SK-N-SH treated with all-trans-retinoic acid at 6 μM for 48 hours (cell line): ENCODE results near the gene MUL1.

ENCODE experiments used
- ATAC-seq: fragments of 200-7000 bp; cut with Tn5 transposase; 3 replicates; pipeline ENCODE4 v1.9.1; 2020; ENCODE audit warnings: mild to moderate bottlenecking, moderate library complexity
- ARNTL ChIP-seq: fragments of 450-650 bp; formaldehyde crosslinking; IDR thresholded peaks from 2 replicates; pipeline ENCODE4 v1.5.0; 2020; ENCODE audit warnings: low read depth, mild to moderate bottlenecking, moderate library complexity, borderline replicate concordance
- BACH2 ChIP-seq: fragments of 250-450 bp; sonication (Bioruptor Pico); IDR thresholded peaks from 2 replicates; pipeline ENCODE4 v1.9.0; 2021; ENCODE audit warnings: mild to moderate bottlenecking, borderline replicate concordance
- CSDC2 ChIP-seq: fragments of 250-450 bp; sonication (Bioruptor Pico); IDR thresholded peaks from 2 replicates; pipeline ENCODE4 v1.5.0; 2020; ENCODE audit warnings: mild to moderate bottlenecking, moderate library complexity
- ESRRG ChIP-seq: fragments of 250-450 bp; sonication (Bioruptor Pico); IDR thresholded peaks from 2 replicates; pipeline ENCODE4 v1.6.1; 2021; ENCODE audit warnings: mild to moderate bottlenecking
- GLIS3 ChIP-seq: fragments of 250-450 bp; sonication (Bioruptor Pico); IDR thresholded peaks from 2 replicates; pipeline ENCODE4 v1.5.0; 2020; ENCODE audit warnings: mild to moderate bottlenecking, moderate library complexity
- ISL1 ChIP-seq: fragments of 250-450 bp; sonication (Bioruptor Pico); IDR thresholded peaks from 2 replicates; pipeline ENCODE4 v2.1.2; 2022; ENCODE audit warnings: mild to moderate bottlenecking, moderate library complexity
- OSR1 ChIP-seq: fragments of 250-450 bp; sonication (Bioruptor Pico); IDR thresholded peaks from 2 replicates; pipeline ENCODE4 v1.8.0; 2022; ENCODE audit warnings: moderate library complexity, mild to moderate bottlenecking, inconsistent platforms
- PPARA ChIP-seq: fragments of 250-450 bp; sonication (Bioruptor Pico); IDR thresholded peaks from 2 replicates; pipeline ENCODE4 v1.5.0; 2020; ENCODE audit warnings: mild to moderate bottlenecking, borderline replicate concordance
- RARB ChIP-seq: fragments of 250-450 bp; sonication (Bioruptor Pico); IDR thresholded peaks from 2 replicates; pipeline ENCODE4 v1.8.0; 2021; ENCODE audit warnings: mild to moderate bottlenecking, moderate library complexity
- SNAI2 ChIP-seq: fragments of 250-450 bp; sonication (Bioruptor Pico); IDR thresholded peaks from 2 replicates; pipeline ENCODE4 v1.5.0; 2020; ENCODE audit warnings: mild to moderate bottlenecking, moderate library complexity
- TCF4 ChIP-seq: fragments of 250-450 bp; sonication (Bioruptor Pico); IDR thresholded peaks from 2 replicates; pipeline ENCODE4 v1.8.0; 2021; ENCODE audit warnings: mild to moderate bottlenecking, moderate library complexity, borderline replicate concordance
- TOX ChIP-seq: fragments of 250-450 bp; sonication (Bioruptor Pico); IDR thresholded peaks from 2 replicates; pipeline ENCODE4 v1.8.0; 2021; ENCODE audit warnings: mild to moderate bottlenecking, moderate library complexity, borderline replicate concordance
- ZFP3 ChIP-seq: fragments of 250-450 bp; sonication (Bioruptor Pico); IDR thresholded peaks from 2 replicates; pipeline ENCODE4 v1.5.0; 2020; ENCODE audit warnings: mild to moderate bottlenecking, moderate library complexity
- ZFP30 ChIP-seq: fragments of 450-650 bp; formaldehyde crosslinking; IDR thresholded peaks from 2 replicates; pipeline ENCODE4 v1.5.0; 2022; ENCODE audit warnings: mild to moderate bottlenecking, moderate library complexity
- ZNF565 ChIP-seq: fragments of 450-650 bp; formaldehyde crosslinking; conservative IDR thresholded peaks from 2 replicates; pipeline ENCODE4 v1.5.0; 2020; ENCODE audit warnings: low read depth, mild to moderate bottlenecking, moderate library complexity
- ZNF70 ChIP-seq: fragments of 450-650 bp; formaldehyde crosslinking; IDR thresholded peaks from 2 replicates; pipeline ENCODE4 v1.5.0; 2020; ENCODE audit warnings: mild to moderate bottlenecking, moderate library complexity
- ZNF8 ChIP-seq: fragments of 450-650 bp; formaldehyde crosslinking; IDR thresholded peaks from 2 replicates; pipeline ENCODE4 v1.5.0; 2020; ENCODE audit warnings: mild to moderate bottlenecking, moderate library complexity
- TF ChIP-seq, protein P1 (sequence below): fragments of 250-450 bp; sonication (Bioruptor Pico); IDR thresholded peaks from 2 replicates; pipeline ENCODE4 v1.8.0; 2021; ENCODE audit warnings: low read depth, mild to moderate bottlenecking, moderate library complexity, borderline replicate concordance
- TF ChIP-seq, protein P2 (sequence below): fragments of 250-450 bp; sonication (Bioruptor Pico); IDR thresholded peaks from 2 replicates; pipeline ENCODE4 v1.5.1; 2020; ENCODE audit warnings: low read depth, mild to moderate bottlenecking, moderate library complexity
- TF ChIP-seq, protein P3 (sequence below): fragments of 250-450 bp; sonication (Bioruptor Pico); IDR thresholded peaks from 2 replicates; pipeline ENCODE4 v1.8.0; 2020; ENCODE audit warnings: mild to moderate bottlenecking, moderate library complexity, borderline replicate concordance
- TF ChIP-seq, protein P4 (sequence below): fragments of 250-450 bp; sonication (Bioruptor Pico); IDR thresholded peaks from 2 replicates; pipeline ENCODE4 v1.5.0; 2020; ENCODE audit warnings: mild to moderate bottlenecking, moderate library complexity
- TF ChIP-seq, protein P5 (sequence below): fragments of 250-450 bp; sonication (Bioruptor Pico); IDR thresholded peaks from 2 replicates; pipeline ENCODE4 v1.5.1; 2021; ENCODE audit warnings: mild to moderate bottlenecking, moderate library complexity

MUL1 gene

DNA sequence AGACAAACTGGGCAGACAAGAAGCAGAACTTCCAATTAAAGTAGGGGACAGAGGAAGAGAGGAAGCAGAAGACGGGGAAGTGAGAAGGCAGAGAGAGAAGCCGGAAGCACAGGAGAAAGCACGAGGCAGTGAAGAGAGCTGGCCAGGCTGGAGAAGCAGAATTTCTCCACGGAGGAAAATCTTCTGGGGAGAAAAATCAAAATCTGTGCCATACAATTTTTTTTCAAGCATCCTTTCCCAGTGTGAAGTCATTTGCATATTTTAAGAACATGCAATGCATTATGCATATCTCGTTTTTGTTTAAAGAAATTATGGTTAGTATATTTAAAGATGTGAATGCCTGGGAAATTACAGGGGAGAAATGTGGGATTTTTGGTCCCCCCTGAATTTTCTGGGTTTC, 14.6 kb downstream of the MUL1 start:
- no peak for ATAC-seq
- TF ChIP-seq ZNF70 (CRISPR knock-in tag) (no peak), OSR1 (CRISPR knock-in tag) (no peak), TOX (CRISPR knock-in tag) (no peak)

DNA sequence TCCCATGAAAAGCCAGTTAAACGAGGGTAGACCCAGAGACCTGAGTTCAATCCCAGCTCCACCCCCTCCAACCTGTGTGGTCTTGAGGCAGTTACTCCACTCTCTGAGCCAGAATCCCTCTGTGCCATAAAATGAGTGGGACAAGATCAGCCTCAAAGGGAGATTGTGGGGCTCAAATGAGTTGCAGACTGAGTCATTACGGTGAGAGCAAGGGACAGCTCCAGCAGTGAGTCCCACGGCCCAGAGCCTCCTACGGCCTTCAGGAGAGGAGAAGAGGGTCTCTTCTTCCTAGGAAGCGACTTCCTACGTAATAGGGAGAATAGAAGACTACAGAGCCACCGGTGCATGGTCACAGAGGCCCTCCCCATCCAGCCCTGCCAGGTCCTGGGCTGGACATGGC, 15.2 kb downstream of the MUL1 start:
- TF ChIP-seq, protein P1, sequence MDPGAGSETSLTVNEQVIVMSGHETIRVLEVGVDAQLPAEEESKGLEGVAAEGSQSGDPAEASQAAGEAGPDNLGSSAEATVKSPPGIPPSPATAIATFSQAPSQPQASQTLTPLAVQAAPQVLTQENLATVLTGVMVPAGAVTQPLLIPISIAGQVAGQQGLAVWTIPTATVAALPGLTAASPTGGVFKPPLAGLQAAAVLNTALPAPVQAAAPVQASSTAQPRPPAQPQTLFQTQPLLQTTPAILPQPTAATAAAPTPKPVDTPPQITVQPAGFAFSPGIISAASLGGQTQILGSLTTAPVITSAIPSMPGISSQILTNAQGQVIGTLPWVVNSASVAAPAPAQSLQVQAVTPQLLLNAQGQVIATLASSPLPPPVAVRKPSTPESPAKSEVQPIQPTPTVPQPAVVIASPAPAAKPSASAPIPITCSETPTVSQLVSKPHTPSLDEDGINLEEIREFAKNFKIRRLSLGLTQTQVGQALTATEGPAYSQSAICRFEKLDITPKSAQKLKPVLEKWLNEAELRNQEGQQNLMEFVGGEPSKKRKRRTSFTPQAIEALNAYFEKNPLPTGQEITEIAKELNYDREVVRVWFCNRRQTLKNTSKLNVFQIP (CRISPR knock-in tag): no peak
- TF ChIP-seq, protein P2, sequence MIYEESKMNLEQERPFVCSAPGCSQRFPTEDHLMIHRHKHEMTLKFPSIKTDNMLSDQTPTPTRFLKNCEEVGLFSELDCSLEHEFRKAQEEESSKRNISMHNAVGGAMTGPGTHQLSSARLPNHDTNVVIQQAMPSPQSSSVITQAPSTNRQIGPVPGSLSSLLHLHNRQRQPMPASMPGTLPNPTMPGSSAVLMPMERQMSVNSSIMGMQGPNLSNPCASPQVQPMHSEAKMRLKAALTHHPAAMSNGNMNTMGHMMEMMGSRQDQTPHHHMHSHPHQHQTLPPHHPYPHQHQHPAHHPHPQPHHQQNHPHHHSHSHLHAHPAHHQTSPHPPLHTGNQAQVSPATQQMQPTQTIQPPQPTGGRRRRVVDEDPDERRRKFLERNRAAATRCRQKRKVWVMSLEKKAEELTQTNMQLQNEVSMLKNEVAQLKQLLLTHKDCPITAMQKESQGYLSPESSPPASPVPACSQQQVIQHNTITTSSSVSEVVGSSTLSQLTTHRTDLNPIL (CRISPR knock-in tag): no peak
- TF ChIP-seq ISL1 (CRISPR knock-in tag) (no peak), PPARA (no peak), ARNTL (CRISPR knock-in tag) (no peak), ZFP3 (CRISPR knock-in tag) (no peak), OSR1 (CRISPR knock-in tag) (no peak), BACH2 (no peak), ZNF8 (CRISPR knock-in tag) (no peak), RARB (CRISPR knock-in tag) (no peak), ESRRG (CRISPR knock-in tag) (no peak), GLIS3 (CRISPR knock-in tag) (no peak)
- TF ChIP-seq, protein P3, sequence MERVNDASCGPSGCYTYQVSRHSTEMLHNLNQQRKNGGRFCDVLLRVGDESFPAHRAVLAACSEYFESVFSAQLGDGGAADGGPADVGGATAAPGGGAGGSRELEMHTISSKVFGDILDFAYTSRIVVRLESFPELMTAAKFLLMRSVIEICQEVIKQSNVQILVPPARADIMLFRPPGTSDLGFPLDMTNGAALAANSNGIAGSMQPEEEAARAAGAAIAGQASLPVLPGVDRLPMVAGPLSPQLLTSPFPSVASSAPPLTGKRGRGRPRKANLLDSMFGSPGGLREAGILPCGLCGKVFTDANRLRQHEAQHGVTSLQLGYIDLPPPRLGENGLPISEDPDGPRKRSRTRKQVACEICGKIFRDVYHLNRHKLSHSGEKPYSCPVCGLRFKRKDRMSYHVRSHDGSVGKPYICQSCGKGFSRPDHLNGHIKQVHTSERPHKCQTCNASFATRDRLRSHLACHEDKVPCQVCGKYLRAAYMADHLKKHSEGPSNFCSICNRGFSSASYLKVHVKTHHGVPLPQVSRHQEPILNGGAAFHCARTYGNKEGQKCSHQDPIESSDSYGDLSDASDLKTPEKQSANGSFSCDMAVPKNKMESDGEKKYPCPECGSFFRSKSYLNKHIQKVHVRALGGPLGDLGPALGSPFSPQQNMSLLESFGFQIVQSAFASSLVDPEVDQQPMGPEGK (CRISPR knock-in tag): no peak
- ATAC-seq: no peak

DNA sequence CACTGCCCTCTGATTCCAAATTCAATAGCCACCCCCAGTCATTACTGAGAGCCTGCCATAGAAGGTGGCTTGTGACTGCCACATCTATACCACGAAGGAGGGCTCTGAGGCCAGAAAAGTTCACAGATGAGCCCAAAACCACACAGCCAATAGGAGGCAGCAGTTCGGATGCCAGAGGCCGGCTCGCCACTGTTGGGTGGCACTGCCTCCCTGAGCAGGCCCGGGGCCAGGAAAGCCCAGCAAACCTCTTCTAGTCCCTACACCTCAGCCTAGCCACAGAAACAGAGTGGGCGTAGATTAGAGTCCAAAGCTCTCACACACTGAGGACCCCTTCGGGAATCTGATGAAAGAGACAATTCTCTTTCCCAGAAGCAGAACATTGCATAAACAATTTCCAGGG, 16.1 kb downstream of the MUL1 start:
- ATAC-seq: no peak
- TF ChIP-seq, protein P4, sequence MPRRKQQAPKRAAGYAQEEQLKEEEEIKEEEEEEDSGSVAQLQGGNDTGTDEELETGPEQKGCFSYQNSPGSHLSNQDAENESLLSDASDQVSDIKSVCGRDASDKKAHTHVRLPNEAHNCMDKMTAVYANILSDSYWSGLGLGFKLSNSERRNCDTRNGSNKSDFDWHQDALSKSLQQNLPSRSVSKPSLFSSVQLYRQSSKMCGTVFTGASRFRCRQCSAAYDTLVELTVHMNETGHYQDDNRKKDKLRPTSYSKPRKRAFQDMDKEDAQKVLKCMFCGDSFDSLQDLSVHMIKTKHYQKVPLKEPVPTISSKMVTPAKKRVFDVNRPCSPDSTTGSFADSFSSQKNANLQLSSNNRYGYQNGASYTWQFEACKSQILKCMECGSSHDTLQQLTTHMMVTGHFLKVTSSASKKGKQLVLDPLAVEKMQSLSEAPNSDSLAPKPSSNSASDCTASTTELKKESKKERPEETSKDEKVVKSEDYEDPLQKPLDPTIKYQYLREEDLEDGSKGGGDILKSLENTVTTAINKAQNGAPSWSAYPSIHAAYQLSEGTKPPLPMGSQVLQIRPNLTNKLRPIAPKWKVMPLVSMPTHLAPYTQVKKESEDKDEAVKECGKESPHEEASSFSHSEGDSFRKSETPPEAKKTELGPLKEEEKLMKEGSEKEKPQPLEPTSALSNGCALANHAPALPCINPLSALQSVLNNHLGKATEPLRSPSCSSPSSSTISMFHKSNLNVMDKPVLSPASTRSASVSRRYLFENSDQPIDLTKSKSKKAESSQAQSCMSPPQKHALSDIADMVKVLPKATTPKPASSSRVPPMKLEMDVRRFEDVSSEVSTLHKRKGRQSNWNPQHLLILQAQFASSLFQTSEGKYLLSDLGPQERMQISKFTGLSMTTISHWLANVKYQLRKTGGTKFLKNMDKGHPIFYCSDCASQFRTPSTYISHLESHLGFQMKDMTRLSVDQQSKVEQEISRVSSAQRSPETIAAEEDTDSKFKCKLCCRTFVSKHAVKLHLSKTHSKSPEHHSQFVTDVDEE (CRISPR knock-in tag): no peak
- no peak for TF ChIP-seq PPARA
- TF ChIP-seq OSR1 (CRISPR knock-in tag): no peak
- TF ChIP-seq, protein P3 (CRISPR knock-in tag): no peak
- no peak for TF ChIP-seq CSDC2
- no peak for TF ChIP-seq ZFP30 (CRISPR knock-in tag)
- TF ChIP-seq SNAI2: no peak
- TF ChIP-seq, protein P5, sequence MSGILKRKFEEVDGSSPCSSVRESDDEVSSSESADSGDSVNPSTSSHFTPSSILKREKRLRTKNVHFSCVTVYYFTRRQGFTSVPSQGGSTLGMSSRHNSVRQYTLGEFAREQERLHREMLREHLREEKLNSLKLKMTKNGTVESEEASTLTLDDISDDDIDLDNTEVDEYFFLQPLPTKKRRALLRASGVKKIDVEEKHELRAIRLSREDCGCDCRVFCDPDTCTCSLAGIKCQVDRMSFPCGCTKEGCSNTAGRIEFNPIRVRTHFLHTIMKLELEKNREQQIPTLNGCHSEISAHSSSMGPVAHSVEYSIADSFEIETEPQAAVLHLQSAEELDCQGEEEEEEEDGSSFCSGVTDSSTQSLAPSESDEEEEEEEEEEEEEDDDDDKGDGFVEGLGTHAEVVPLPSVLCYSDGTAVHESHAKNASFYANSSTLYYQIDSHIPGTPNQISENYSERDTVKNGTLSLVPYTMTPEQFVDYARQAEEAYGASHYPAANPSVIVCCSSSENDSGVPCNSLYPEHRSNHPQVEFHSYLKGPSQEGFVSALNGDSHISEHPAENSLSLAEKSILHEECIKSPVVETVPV (CRISPR knock-in tag): no peak
- TF ChIP-seq ZFP3 (CRISPR knock-in tag): no peak
- TF ChIP-seq ZNF565: no peak
- no peak for TF ChIP-seq ESRRG (CRISPR knock-in tag)
- TF ChIP-seq, protein P1 (CRISPR knock-in tag): no peak
- no peak for TF ChIP-seq TCF4
- no peak for TF ChIP-seq ZNF70 (CRISPR knock-in tag)
- TF ChIP-seq, protein P2 (CRISPR knock-in tag): no peak
- TF ChIP-seq ISL1 (CRISPR knock-in tag): no peak
- TF ChIP-seq ZNF8 (CRISPR knock-in tag): no peak
